ENCODE data around the gene HSD11B1L.

Gene HSD11B1L

GRCh38 chr19:5676105-5676771 is 4.6 kb upstream of the HSD11B1L start:
- H2AFZ ChIP-seq (ENCODE audit: low read depth, low read length, severe bottlenecking) = no peak overlapping the region
- H3K27ac ChIP-seq (ENCODE audit: low read depth, low read length) = no peak overlapping the region
- H3K9ac ChIP-seq (ENCODE audit: low read length) = no peak overlapping the region
- TF ChIP-seq EZH2phosphoT487 (conservative IDR thresholded peaks at IDR 0.05; ENCODE audit: low read length) (no peak), CTCF (IDR thresholded peaks at IDR 0.05; ENCODE audit: insufficient read depth, low read length, poor library complexity, severe bottlenecking) (no peak)
- no peak overlapping the region for H3K4me2 ChIP-seq (ENCODE audit: low read depth, low read length, poor library complexity, severe bottlenecking)
- H4K20me1 ChIP-seq (ENCODE audit: low read depth, low read length) = no peaks in the 10 kb centered on the region
- peaks cover 7% of the 10 kb centered on the region for H3K79me2 ChIP-seq (ENCODE audit: insufficient read depth, low read length)
- H3K36me3 ChIP-seq (ENCODE audit: low read length) = no peaks in the 10 kb centered on the region
- no peak overlapping the region for H3K4me3 ChIP-seq (ENCODE audit: insufficient read depth, low read length, poor library complexity, severe bottlenecking)
- H3F3A ChIP-seq (ENCODE audit: insufficient read depth) = peaks cover 3% of the 10 kb centered on the region; the same call in 1 of the 2 replicates
- no peaks in the 10 kb centered on the region for H3K27me3 ChIP-seq (ENCODE audit: low read length)
- no peaks in the 10 kb centered on the region for H3K9me3 ChIP-seq (ENCODE audit: insufficient read depth, low read length)
- no peaks in the 10 kb centered on the region for H3K9me2 ChIP-seq (replicated peaks; ENCODE audit: insufficient read depth, low read length)

- peaks cover 3% of the 10 kb centered on the region; the same call in 1 of the 2 replicates for H3F3A ChIP-seq (ENCODE audit: insufficient read depth)
- no peaks in the 10 kb centered on the region for H4K20me1 ChIP-seq (ENCODE audit: low read depth, low read length)
- H3K4me2 ChIP-seq (ENCODE audit: low read depth, low read length, poor library complexity, severe bottlenecking) = no peak overlapping the region
- H3K79me2 ChIP-seq (ENCODE audit: insufficient read depth, low read length) = peaks cover 7% of the 10 kb centered on the region
- no peaks in the 10 kb centered on the region for H3K36me3 ChIP-seq (ENCODE audit: low read length)
- no peaks in the 10 kb centered on the region for H3K9me2 ChIP-seq (replicated peaks; ENCODE audit: insufficient read depth, low read length)
- H2AFZ ChIP-seq (ENCODE audit: low read depth, low read length, severe bottlenecking) = no peak overlapping the region
- H3K4me3 ChIP-seq (ENCODE audit: insufficient read depth, low read length, poor library complexity, severe bottlenecking) = no peak overlapping the region
- H3K27ac ChIP-seq (ENCODE audit: low read depth, low read length) = no peak overlapping the region
- TF ChIP-seq CTCF (IDR thresholded peaks at IDR 0.05; ENCODE audit: insufficient read depth, low read length, poor library complexity, severe bottlenecking) = no peak
- TF ChIP-seq EZH2phosphoT487 (conservative IDR thresholded peaks at IDR 0.05; ENCODE audit: low read length) = no peak
- H3K27me3 ChIP-seq (ENCODE audit: low read length) = no peaks in the 10 kb centered on the region
- no peak overlapping the region for H3K9ac ChIP-seq (ENCODE audit: low read length)
- no peaks in the 10 kb centered on the region for H3K9me3 ChIP-seq (ENCODE audit: insufficient read depth, low read length)
Observed at GRCh38 chr19:5676772-5677105, 4.1 kb upstream of the HSD11B1L start.

GRCh38 chr19:5677136-5677535 is 3.7 kb upstream of the HSD11B1L start:
- Histone ChIP-seq H3K9me3 (ENCODE audit: insufficient read depth, low read length) (no peaks in the 10 kb centered on the region), H3K36me3 (ENCODE audit: low read length) (no peaks in the 10 kb centered on the region), H3K79me2 (ENCODE audit: insufficient read depth, low read length) (peaks cover 7% of the 10 kb centered on the region), H3K9ac (ENCODE audit: low read length) (no peak overlapping the region), H3K27ac (ENCODE audit: low read depth, low read length) (no peak overlapping the region), H3K4me2 (ENCODE audit: low read depth, low read length, poor library complexity, severe bottlenecking) (no peak overlapping the region), H3K9me2 (replicated peaks; ENCODE audit: insufficient read depth, low read length) (no peaks in the 10 kb centered on the region), H3K27me3 (ENCODE audit: low read length) (no peaks in the 10 kb centered on the region), H4K20me1 (ENCODE audit: low read depth, low read length) (no peaks in the 10 kb centered on the region), H2AFZ (ENCODE audit: low read depth, low read length, severe bottlenecking) (no peak overlapping the region), H3F3A (ENCODE audit: insufficient read depth) (peaks cover 3% of the 10 kb centered on the region; the same call in 1 of the 2 replicates), H3K4me3 (ENCODE audit: insufficient read depth, low read length, poor library complexity, severe bottlenecking) (no peak overlapping the region)
- no peak for TF ChIP-seq CTCF (IDR thresholded peaks at IDR 0.05; ENCODE audit: insufficient read depth, low read length, poor library complexity, severe bottlenecking)
- no peak for TF ChIP-seq EZH2phosphoT487 (conservative IDR thresholded peaks at IDR 0.05; ENCODE audit: low read length)
